Fibroblast of the aortic adventitia (primary cell): Measurements from ENCODE around the gene WDR70. TPM values are rescaled to one million over a fixed set of nuclear protein-coding genes. Genes with fewer than 3 reads are reported as not detected.
A peak's percentile ranks its signal among the peaks of the same experiment; 100 is the strongest.

ENCODE experiments used
- DNase-seq: peaks from one replicate; pipeline ENCODE4 v3.0.0-alpha.2; 2010; ENCODE audit warnings: low read depth
- H3K4me3 ChIP-seq: 2 replicates; pipeline ENCODE4 v1.5.1; 2011; ENCODE audit warnings: low read depth, mild to moderate bottlenecking, control low read depth, low read length, moderate library complexity
- total RNA-seq: library from RNA; depleted of rRNA; stranded (reverse); fragments of >200 nt; gene quantifications from 2 replicates; pipeline ENCODE4 v1.2.3, GENCODE V29; 2012; ENCODE audit warnings: low replicate concordance
- TF ChIP-seq, protein P1 (sequence below): IDR thresholded peaks from 2 replicates; pipeline ENCODE4 v1.5.1; 2011; ENCODE audit warnings: mild to moderate bottlenecking, low read length, control low read depth, inconsistent platforms; ENCODE audit not compliant: insufficient read depth

Gene WDR70
- total RNA-seq, 1 donor: 24.6 TPM

DNA sequence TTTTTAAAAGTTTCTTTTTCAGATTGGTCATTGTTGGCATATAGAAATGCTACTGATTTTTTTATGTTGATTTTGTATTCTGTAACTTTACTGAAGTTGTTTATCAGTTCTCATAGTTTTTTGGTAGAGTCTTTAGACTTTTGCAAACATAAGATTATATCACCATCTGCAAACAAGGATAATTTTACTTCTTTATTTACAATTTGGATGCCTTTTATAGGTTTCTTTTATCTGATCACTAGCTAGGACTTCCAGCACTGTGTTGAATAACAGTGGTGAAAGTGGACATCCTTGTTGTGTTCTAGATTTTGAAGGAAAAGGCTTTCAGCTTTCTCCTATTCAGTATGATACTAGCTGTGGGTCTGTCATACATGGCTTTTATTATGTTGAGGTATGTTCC lies 170.3 kb downstream of the WDR70 start:
- TF ChIP-seq, protein P1, sequence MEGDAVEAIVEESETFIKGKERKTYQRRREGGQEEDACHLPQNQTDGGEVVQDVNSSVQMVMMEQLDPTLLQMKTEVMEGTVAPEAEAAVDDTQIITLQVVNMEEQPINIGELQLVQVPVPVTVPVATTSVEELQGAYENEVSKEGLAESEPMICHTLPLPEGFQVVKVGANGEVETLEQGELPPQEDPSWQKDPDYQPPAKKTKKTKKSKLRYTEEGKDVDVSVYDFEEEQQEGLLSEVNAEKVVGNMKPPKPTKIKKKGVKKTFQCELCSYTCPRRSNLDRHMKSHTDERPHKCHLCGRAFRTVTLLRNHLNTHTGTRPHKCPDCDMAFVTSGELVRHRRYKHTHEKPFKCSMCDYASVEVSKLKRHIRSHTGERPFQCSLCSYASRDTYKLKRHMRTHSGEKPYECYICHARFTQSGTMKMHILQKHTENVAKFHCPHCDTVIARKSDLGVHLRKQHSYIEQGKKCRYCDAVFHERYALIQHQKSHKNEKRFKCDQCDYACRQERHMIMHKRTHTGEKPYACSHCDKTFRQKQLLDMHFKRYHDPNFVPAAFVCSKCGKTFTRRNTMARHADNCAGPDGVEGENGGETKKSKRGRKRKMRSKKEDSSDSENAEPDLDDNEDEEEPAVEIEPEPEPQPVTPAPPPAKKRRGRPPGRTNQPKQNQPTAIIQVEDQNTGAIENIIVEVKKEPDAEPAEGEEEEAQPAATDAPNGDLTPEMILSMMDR: no peak
- no peak for DNase-seq

GRCh38 chr5:37552161-37552560 lies 173.0 kb downstream of the WDR70 start:
- TF ChIP-seq, protein P1: no peak
- no peak overlapping the region for H3K4me3 ChIP-seq
- DNase-seq: no peak

More for the DNA sequence above, 170.3 kb downstream of the WDR70 start:
- H3K4me3 ChIP-seq: no peak overlapping the region

- TF ChIP-seq, protein P1: no peak
- H3K4me3 ChIP-seq: no peak overlapping the region
- peak; percentile 93 for DNase-seq
These were observed 173.9 kb downstream of the WDR70 start for GRCh38 chr5:37552770-37553719.

DNA sequence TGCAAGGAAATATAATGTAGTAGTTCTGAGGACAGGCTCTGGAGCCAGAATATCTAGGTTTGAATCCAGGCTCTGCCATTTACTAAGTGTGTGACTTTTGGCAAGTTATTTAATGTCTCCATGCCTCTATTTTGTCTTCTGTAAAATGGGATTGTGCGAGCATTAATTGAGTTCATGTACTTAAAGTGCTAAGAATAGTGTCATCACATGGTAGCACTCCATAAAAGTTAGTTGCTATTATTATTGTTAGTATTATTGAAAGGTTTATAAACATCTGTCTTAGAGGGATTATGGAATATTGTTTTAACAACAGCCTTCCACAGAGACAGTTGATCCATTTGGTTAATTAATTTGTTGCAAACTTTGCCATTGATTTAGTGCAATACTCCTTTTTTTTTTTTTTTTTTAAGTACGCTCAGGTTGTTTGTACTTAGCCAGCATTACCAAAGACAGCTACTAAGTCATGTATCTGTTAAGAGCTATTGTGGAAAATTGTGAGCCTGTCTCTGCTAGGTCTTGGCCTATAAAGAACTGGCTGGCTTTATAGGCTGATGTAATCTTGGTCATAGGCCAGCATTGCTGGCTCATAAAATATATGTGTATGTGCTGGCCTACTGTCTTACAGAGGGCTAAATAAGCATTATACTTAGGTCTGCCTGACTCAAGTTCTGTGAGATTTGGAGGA lies 174.7 kb downstream of the WDR70 start:
- no peak overlapping the region for H3K4me3 ChIP-seq
- peak; percentile 73 for DNase-seq
- TF ChIP-seq, protein P1: no peak

GRCh38 chr5:37554405-37554739 lies 175.3 kb downstream of the WDR70 start:
- TF ChIP-seq, protein P1: no peak
- no peak for DNase-seq
- no peak overlapping the region for H3K4me3 ChIP-seq

GRCh38 chr5:37554938-37555337 lies 175.8 kb downstream of the WDR70 start:
- no peak for DNase-seq
- TF ChIP-seq, protein P1: peak; percentile 20
- no peak overlapping the region for H3K4me3 ChIP-seq
